ENCODE data around the gene CHID1. TPM values are rescaled to one million over a fixed set of nuclear protein-coding genes. Genes with fewer than 3 reads are reported as not detected.

CHID1 gene
- total RNA-seq, 2 experiments from 2014 or later = 69.8 to 72.0 TPM

GRCh38 chr11:933142-933851 is 22.7 kb upstream of the CHID1 start:
- Mint-ChIP-seq H3K27ac (peak overlapping the region; percentile 14), H3K4me3 (no peak overlapping the region), H3K27me3 (no peaks in the 10 kb centered on the region), H3K4me1 (ENCODE audit: low read depth) (peaks cover 52% of the 10 kb centered on the region), H3K9me3 (no peaks in the 10 kb centered on the region), H3K36me3 (ENCODE audit: low read depth) (peaks cover 3% of the 10 kb centered on the region)
- no peak for ATAC-seq
- intact Hi-C loops (cut with micrococcal nuclease) = no loop called here
- POLR2A ChIA-PET = interaction anchor here (1.0 kb wide), 1 partner anchor 10 kb away, joined by 4 read pairs; no protein-coding TSS in a partner anchor
- CTCF ChIA-PET = interaction anchor here (1.0 kb wide), 1 partner anchor 9 kb away, joined by 5 read pairs; no protein-coding TSS in a partner anchor
- DNase-seq = no peak
- TF ChIP-seq CTCF (IDR thresholded peaks at IDR 0.05) = no peak

- no peak for DNase-seq
- Mint-ChIP-seq H3K4me1 (ENCODE audit: low read depth) (peaks cover 51% of the 10 kb centered on the region), H3K27me3 (no peaks in the 10 kb centered on the region), H3K9me3 (no peaks in the 10 kb centered on the region), H3K36me3 (ENCODE audit: low read depth) (peaks cover 3% of the 10 kb centered on the region), H3K27ac (no peak overlapping the region), H3K4me3 (no peak overlapping the region)
- TF ChIP-seq CTCF (IDR thresholded peaks at IDR 0.05) = no peak
- intact Hi-C loops (cut with micrococcal nuclease) = no loop called here
- ChIA-PET CTCF (no interaction called here), POLR2A (no interaction called here)
- ATAC-seq = no peak
Observed at GRCh38 chr11:932435-932834, 21.8 kb upstream of the CHID1 start.

GRCh38 chr11:931385-931784 is 20.8 kb upstream of the CHID1 start:
- ChIA-PET POLR2A (no interaction called here), CTCF (no interaction called here)
- peaks cover 11% of the 10 kb centered on the region for H3K36me3 Mint-ChIP-seq (ENCODE audit: low read depth)
- peaks cover 54% of the 10 kb centered on the region for H3K4me1 Mint-ChIP-seq (ENCODE audit: low read depth)
- intact Hi-C loops (cut with micrococcal nuclease) = no loop called here
- no peak overlapping the region for H3K4me3 Mint-ChIP-seq
- no peaks in the 10 kb centered on the region for H3K9me3 Mint-ChIP-seq
- no peak for TF ChIP-seq CTCF (IDR thresholded peaks at IDR 0.05)
- DNase-seq (no peak), ATAC-seq (no peak)
- no peaks in the 10 kb centered on the region for H3K27me3 Mint-ChIP-seq
- H3K27ac Mint-ChIP-seq = no peak overlapping the region

- ATAC-seq = no peak
- Mint-ChIP-seq H3K9me3 (no peaks in the 10 kb centered on the region), H3K4me1 (ENCODE audit: low read depth) (peaks cover 52% of the 10 kb centered on the region), H3K27me3 (no peaks in the 10 kb centered on the region), H3K4me3 (no peak overlapping the region), H3K36me3 (ENCODE audit: low read depth) (peaks cover 11% of the 10 kb centered on the region), H3K27ac (no peak overlapping the region)
- intact Hi-C loops (cut with micrococcal nuclease) = loop anchor here (10.0 kb wide), 1 partner anchor 105 kb away; the partner anchor contains the start of gene MUC6
- no peak for DNase-seq
- no peak for TF ChIP-seq CTCF (IDR thresholded peaks at IDR 0.05)
- CTCF ChIA-PET = interaction anchor here (0.9 kb wide), 1 partner anchor 645 kb away, joined by 3 read pairs; no protein-coding TSS in a partner anchor
- POLR2A ChIA-PET = interaction anchor here (0.7 to 1.1 kb wide), 4 partner anchors 16 to 19 kb away, joined by 3 read pairs; no protein-coding TSS in a partner anchor
Observed at GRCh38 chr11:929405-929804, 18.8 kb upstream of the CHID1 start.

GRCh38 chr11:928786-929185 is 18.2 kb upstream of the CHID1 start:
- no peak for TF ChIP-seq CTCF (IDR thresholded peaks at IDR 0.05)
- POLR2A ChIA-PET = interaction anchor here (0.7 to 1.4 kb wide), 6 partner anchors 9 to 19 kb away, joined by 3 to 7 read pairs (median 3); no protein-coding TSS in a partner anchor
- Mint-ChIP-seq H3K4me3 (no peak overlapping the region), H3K27ac (no peak overlapping the region), H3K36me3 (ENCODE audit: low read depth) (peaks cover 11% of the 10 kb centered on the region), H3K9me3 (no peaks in the 10 kb centered on the region), H3K4me1 (ENCODE audit: low read depth) (peaks cover 49% of the 10 kb centered on the region), H3K27me3 (no peaks in the 10 kb centered on the region)
- CTCF ChIA-PET = interaction anchor here (0.9 to 1.3 kb wide), 2 partner anchors 12 to 646 kb away, joined by 3 read pairs; no protein-coding TSS in a partner anchor
- ATAC-seq (no peak), DNase-seq (no peak)
- intact Hi-C loops (cut with micrococcal nuclease) = loop anchor here (10.0 kb wide), 1 partner anchor 106 kb away; the partner anchor contains the start of gene MUC6

Measured in activated CD8-positive, alpha-beta T cell treated with anti-CD3 and anti-CD28 coated beads for 36 hours (primary cell).